Measurements from ENCODE around the gene ARID5A.

Gene ARID5A

DNA sequence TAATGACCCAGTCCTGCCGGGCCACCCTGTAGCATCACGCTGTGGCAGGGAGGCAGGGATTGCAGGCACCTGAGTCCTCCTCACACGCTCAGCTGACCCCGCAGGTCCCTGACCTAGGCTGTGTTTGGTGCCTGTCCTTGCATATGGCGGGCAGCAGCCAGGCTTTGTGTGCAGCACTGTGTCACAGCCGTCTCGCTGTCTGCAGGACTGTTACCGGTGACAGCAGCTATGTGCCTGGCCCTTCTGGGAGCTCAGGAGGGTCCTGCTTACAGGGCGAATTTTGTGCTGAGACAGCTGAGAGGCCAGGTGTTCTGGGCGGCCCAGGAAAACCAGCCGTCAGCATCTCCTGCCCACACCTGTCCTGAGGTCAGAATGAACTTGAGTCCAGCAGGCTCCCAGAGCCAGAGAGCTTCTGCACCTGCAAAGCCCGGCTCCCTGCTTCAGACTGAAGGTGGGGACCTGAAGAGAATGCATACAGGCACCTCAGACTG lies 10.4 kb upstream of the ARID5A start:
- H3K27me3 ChIP-seq = no peaks in the 10 kb centered on the region
- H3K27ac ChIP-seq = peak overlapping the region; percentile 97
- H3K36me3 ChIP-seq = no peaks in the 10 kb centered on the region
- H4K20me1 ChIP-seq = no peaks in the 10 kb centered on the region
- H3K4me3 ChIP-seq = peak overlapping the region; percentile 63; the same call in 1 of the 2 replicates
- peaks cover 84% of the 10 kb centered on the region for H3K4me1 ChIP-seq
- TF ChIP-seq Cebpa-rat (IDR thresholded peaks at IDR 0.05) = no peak
- H3K9ac ChIP-seq = peak overlapping the region; percentile 90; the same call in 1 of the 2 replicates
- no peaks in the 10 kb centered on the region for H3K9me3 ChIP-seq
- peak overlapping the region; percentile 92 for H3K4me2 ChIP-seq

DNA sequence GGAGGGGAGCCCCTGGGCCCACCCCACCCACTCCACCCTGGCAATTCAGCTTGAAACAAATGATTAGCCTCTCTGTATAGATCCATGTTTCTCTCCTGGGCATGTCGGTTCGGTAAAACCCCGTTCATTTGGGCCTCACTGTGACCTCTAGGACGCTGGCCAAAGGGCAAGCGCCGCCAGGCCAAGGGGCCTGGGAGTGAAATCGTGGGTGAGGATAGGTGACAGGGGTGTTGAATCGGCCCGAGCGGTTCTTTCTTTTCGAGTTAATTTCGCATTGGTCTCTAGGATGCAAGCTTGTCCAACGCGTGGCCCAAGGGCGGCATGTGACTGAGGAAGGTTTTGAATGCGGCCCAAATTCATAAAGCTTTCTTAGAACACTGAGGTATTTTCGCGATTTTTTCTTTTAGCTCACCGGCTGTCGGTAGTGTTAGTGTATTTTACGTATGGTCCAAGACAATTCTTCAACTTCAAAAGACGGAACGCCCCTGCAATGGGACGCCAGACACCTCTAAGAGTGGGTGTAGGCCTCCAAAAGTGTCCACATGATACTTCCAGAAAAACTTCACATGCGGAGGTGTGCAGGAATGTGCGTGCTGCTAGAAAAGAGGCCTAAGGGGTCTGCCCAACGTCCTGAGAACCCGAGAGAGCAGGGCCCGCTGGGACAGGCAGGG lies 9.8 kb upstream of the ARID5A start:
- Histone ChIP-seq H4K20me1 (no peaks in the 10 kb centered on the region), H3K4me2 (peak overlapping the region; percentile 92), H3K36me3 (no peaks in the 10 kb centered on the region), H3K9me3 (no peaks in the 10 kb centered on the region), H3K27ac (peak overlapping the region; percentile 97), H3K27me3 (no peaks in the 10 kb centered on the region), H3K4me1 (peaks cover 90% of the 10 kb centered on the region), H3K9ac (peak overlapping the region; percentile 90), H3K4me3 (peak overlapping the region; percentile 63)
- TF ChIP-seq Cebpa-rat (IDR thresholded peaks at IDR 0.05) = no peak

DNA sequence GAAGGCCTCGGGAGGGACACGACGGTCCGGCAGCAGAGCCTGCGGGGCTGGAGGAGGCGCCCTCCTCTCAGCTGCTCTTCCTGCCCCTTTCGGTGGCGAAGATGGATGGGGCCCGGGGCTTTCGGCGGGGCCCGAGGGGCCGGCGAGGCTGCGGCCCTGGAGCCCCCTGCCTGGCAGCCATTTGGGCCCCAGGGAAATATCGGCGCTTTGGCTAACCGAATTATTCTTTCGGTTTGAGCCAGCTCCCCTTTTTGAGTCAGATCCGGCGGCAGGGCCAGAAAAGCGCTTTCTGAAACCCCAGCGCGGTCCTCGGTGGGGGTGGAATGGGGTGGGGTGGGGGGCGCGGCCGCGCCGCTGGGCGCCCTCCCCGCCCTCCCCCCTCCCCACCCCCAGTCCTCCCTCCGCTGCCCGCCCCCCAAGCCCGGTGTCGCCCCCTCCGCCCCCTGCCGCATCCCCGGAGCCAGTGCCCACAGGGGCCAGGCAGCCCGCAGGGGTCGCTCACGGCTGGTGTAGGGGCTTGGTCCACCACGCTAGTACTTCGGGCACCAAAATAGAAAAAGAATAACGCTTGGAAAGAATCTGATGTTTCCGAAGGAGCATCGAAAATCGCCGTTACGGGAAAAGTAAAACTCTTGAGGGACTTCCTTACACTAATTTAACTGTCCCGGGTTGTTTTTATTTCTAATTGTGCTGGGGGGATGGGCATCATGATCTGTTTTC lies 9.1 kb upstream of the ARID5A start:
- H4K20me1 ChIP-seq = no peaks in the 10 kb centered on the region
- H3K27me3 ChIP-seq = no peaks in the 10 kb centered on the region
- H3K9ac ChIP-seq = peak overlapping the region; percentile 90
- H3K4me3 ChIP-seq = peak overlapping the region; percentile 63
- no peak for TF ChIP-seq Cebpa-rat (IDR thresholded peaks at IDR 0.05)
- H3K36me3 ChIP-seq = no peaks in the 10 kb centered on the region
- peaks cover 94% of the 10 kb centered on the region for H3K4me1 ChIP-seq
- H3K4me2 ChIP-seq = peak overlapping the region; percentile 99
- H3K9me3 ChIP-seq = no peaks in the 10 kb centered on the region
- peak overlapping the region; percentile 97 for H3K27ac ChIP-seq

GRCh38 chr2:96528006-96528699 lies 8.4 kb upstream of the ARID5A start:
- no peaks in the 10 kb centered on the region for H3K9me3 ChIP-seq
- peaks cover 94% of the 10 kb centered on the region for H3K4me1 ChIP-seq
- H3K27me3 ChIP-seq = no peaks in the 10 kb centered on the region
- H4K20me1 ChIP-seq = no peaks in the 10 kb centered on the region
- H3K4me3 ChIP-seq = peak overlapping the region; percentile 63
- peak overlapping the region; percentile 99 for H3K4me2 ChIP-seq
- H3K9ac ChIP-seq = peak overlapping the region; percentile 76
- H3K36me3 ChIP-seq = no peaks in the 10 kb centered on the region
- TF ChIP-seq Cebpa-rat (IDR thresholded peaks at IDR 0.05) = no peak
- peak overlapping the region; percentile 87 for H3K27ac ChIP-seq

DNA sequence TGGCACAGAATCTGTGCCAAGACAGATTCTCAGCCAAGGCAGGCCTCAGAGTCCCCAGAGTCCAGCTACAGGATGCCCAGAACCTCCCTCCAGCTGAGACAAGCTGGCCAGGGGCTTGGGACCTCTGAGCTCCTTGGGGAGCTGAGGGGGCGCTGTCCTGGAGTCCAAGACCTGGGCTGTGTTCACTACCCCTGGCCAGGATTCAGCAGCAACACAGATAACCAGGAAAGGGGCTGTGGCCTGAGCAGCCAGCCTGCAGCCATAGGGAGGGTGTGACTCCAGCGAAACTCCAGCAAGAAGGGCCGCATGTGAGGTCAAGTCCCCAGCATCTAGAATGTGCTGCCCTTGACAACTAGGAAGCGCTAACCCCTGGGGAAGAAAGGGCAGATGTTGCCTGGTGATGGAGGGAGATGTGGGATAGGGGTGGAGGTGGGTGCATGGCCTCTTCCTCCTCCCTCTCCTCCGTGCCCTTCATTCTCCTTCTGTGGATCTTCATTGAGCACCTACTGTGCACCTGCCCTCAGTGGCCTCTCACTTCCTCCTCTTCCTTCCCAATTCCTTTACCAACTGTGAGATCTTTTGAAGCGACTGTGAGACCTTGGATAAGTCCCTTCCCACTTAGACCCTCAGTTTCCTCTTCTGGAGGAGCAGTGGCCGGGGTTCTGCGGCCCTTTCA lies 7.7 kb upstream of the ARID5A start:
- peak overlapping the region; percentile 63 for H3K4me3 ChIP-seq
- no peak for TF ChIP-seq Cebpa-rat (IDR thresholded peaks at IDR 0.05)
- no peaks in the 10 kb centered on the region for H3K27me3 ChIP-seq
- peak overlapping the region; percentile 99 for H3K4me2 ChIP-seq
- peak overlapping the region; percentile 87 for H3K27ac ChIP-seq
- H3K9me3 ChIP-seq = no peaks in the 10 kb centered on the region
- H3K4me1 ChIP-seq = peaks cover 96% of the 10 kb centered on the region
- peak overlapping the region; percentile 76 for H3K9ac ChIP-seq
- no peaks in the 10 kb centered on the region for H3K36me3 ChIP-seq
- H4K20me1 ChIP-seq = no peaks in the 10 kb centered on the region

- peak overlapping the region; percentile 63; the same call in 1 of the 2 replicates for H3K4me3 ChIP-seq
- no peaks in the 10 kb centered on the region for H3K36me3 ChIP-seq
- H3K27ac ChIP-seq = peak overlapping the region; percentile 87
- H3K4me1 ChIP-seq = peaks cover 96% of the 10 kb centered on the region
- no peaks in the 10 kb centered on the region for H4K20me1 ChIP-seq
- no peaks in the 10 kb centered on the region for H3K27me3 ChIP-seq
- H3K9me3 ChIP-seq = no peaks in the 10 kb centered on the region
- no peak for TF ChIP-seq Cebpa-rat (IDR thresholded peaks at IDR 0.05)
- peak overlapping the region; percentile 99 for H3K4me2 ChIP-seq
- peak overlapping the region; percentile 76 for H3K9ac ChIP-seq
Measured at GRCh38 chr2:96529376-96530143, 7.0 kb upstream of the ARID5A start.

DNA sequence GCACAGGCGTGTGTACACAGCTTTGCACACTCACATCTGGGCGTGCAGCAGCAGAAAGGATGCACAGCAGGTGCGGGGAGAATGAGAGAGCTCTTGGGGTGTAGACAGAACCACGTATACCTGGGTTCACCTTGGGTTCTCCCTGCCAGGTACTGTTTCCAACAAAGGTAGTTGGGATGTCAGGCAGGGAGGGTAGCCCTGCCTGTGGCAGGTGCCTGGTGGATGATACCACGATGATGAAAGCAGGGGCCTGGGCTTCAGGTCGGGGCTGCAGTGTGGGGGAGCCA lies 6.5 kb upstream of the ARID5A start:
- H3K9ac ChIP-seq = peak overlapping the region; percentile 76; the same call in 1 of the 2 replicates
- peak overlapping the region; percentile 99 for H3K4me2 ChIP-seq
- H3K4me1 ChIP-seq = peaks cover 96% of the 10 kb centered on the region
- H3K27ac ChIP-seq = peak overlapping the region; percentile 87
- H3K27me3 ChIP-seq = no peaks in the 10 kb centered on the region
- H4K20me1 ChIP-seq = no peaks in the 10 kb centered on the region
- H3K9me3 ChIP-seq = no peaks in the 10 kb centered on the region
- no peak for TF ChIP-seq Cebpa-rat (IDR thresholded peaks at IDR 0.05)
- H3K36me3 ChIP-seq = no peaks in the 10 kb centered on the region
- no peak overlapping the region for H3K4me3 ChIP-seq

DNA sequence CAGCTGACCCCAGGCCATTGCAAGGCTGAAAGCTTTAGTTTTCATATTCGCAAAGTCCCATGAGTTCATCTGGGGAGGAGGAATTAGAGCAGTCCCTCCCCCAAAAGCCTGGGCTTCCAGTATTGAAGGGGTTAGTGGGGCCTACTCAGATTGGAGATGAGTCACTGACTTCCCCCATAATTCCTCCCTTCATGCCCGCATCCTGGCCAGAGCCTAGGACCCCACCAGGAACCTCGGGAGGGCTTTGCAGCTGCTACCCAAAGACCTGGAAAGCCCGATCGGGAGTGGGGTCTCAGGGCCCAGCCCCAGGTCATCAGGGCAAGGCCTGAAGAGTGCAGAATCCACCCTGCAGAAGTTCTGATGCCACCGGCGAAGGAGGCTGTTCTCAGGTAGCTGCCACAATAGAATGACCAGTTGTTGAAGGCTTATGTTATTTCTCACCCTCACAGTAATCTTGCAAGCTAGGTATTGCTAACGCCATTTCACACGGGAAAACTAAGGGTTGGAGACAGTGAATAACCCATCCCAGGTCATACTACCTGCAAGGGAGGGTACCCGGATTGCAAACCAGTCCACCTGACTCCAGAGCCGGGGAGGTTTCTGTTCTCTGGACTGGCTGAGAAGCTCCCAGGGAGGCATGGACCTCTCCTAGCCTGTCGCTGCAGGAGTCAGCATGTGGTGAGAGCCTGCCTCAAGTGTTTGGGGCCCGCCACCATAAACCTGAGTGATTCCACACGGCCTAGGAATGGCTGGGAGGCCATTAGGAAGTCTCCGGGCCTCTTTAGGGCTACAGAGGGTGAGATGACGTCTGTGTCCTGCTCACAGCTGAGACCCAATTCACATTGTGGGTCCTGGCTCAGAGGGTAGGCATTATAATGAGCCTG lies 5.8 kb upstream of the ARID5A start:
- peak overlapping the region; percentile 99 for H3K4me2 ChIP-seq
- no peak for TF ChIP-seq Cebpa-rat (IDR thresholded peaks at IDR 0.05)
- peak overlapping the region; percentile 87 for H3K27ac ChIP-seq
- no peaks in the 10 kb centered on the region for H3K27me3 ChIP-seq
- no peaks in the 10 kb centered on the region for H4K20me1 ChIP-seq
- peak overlapping the region; percentile 76 for H3K9ac ChIP-seq
- H3K4me3 ChIP-seq = peak overlapping the region; percentile 59
- H3K4me1 ChIP-seq = peaks cover 96% of the 10 kb centered on the region
- no peaks in the 10 kb centered on the region for H3K9me3 ChIP-seq
- no peaks in the 10 kb centered on the region for H3K36me3 ChIP-seq
